H4 (cell line): ENCODE measurements around the gene PTPRD. TPM values are rescaled to one million over a fixed set of nuclear protein-coding genes. Genes with fewer than 3 reads are reported as not detected.

Source experiments
- DNase-seq: peaks from one replicate; pipeline ENCODE4 v3.0.0-alpha.2; 2015; ENCODE audit warnings: low spot score
- total RNA-seq: library from RNA; depleted of rRNA; stranded (reverse); fragments of >200 nt; shearing (Covaris generic); gene quantifications from 2 replicates; pipeline ENCODE4 v1.2.3, GENCODE V29; 2014

PTPRD gene
- total RNA-seq, 1 experiment from 2014 or later, result 3.8 TPM

DNA sequence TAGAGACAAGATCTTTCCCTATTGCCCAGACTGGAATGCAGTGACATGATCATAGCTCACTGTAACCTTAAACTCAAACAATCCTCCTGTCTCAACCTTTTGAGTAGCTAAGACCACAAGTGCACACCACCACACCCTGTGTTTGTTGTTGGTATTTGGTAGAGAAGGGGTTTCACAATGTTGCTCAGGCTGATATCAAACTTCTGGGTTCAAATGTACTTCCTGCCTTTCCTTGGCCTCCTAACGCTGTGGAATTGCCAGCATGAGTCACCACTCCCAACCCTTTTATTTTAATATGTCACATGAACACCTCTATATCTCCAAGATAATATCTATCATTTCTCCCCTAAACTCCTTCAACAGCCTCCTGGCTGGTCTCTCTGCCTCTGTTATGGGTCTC, 719.0 kb downstream of the PTPRD start:
- no peak for DNase-seq

DNA sequence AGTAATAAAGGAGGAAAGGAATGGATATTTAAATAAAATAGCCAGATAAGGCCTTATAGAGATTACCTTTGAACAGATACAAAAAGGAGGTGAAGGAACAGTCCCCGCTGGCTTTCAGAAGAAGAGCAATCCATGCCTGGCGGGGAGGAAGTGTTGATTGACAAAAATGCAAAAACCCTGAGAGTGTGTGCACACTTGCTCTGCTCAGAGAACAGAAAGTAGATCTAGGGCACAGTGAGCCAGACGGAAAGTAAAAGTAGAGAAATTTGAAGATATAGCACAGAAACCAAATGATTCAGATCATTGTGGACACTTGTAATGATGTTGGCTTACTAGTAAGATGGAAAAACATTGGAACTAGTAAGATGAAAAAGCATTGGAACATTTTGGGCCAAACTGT, 720.6 kb downstream of the PTPRD start:
- no peak for DNase-seq

DNA sequence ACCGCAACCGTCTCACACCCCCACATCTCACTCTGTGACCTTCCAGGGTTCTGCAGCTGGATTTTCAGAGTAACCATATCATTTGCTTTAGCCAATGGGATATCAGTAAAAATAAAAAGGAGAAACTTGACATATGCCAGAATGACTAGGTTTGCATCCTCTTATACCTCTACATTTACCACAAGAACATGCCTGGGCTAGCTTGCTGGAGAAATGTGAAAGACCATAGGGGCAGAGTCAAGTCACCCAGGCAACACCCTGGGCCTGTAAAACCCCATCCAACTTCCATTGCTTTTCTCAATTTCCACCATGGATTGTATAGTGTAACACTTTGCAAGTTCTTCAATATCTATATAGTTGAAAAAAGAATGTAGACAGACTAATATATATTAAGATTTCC, 731.1 kb downstream of the PTPRD start:
- no peak for DNase-seq

DNA sequence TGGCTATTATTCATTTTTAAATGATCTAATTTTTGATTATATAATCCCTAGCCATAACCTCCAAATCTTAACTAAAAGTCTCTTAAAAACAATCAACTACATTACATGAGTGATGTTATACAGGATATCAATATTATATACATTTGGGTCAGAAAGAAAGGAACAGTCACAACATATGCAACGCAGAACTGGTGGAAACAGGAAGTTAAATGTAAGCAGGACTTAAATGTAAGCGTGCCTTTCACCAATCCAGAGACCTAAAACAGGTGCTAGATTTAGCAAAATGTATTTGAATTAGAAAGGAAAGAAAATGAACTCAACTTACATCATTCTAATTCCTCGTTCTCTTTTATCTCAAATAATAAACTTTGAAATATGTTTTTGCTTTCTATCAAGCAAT, 738.5 kb downstream of the PTPRD start:
- no peak for DNase-seq

DNA sequence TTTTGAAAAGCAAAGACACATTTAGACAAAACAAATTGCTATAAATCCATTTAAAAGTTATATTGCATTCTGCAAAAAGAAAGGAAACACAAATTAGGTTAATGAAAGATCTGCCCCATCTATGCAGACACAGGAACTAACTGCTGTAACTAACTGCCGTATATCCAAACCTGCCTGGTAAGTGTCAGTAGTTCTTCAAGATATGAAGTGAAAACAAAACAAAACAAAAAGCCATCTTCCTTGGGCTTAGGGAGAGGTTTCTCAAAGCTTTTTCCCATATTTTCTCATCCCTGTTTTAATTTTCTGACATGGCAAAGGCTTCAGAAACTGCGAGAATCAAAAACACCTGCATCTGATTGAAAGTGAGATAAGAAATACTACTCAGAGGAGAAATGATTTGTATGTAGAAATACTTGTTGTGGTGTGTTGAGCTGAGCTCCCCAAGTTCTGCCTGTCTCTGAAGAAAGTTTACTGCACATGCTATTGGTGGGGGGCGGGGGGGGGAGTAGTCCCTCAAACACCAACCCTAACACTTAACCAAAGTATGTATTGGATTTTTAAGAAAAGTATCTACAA, 750.5 kb downstream of the PTPRD start:
- no peak for DNase-seq

DNA sequence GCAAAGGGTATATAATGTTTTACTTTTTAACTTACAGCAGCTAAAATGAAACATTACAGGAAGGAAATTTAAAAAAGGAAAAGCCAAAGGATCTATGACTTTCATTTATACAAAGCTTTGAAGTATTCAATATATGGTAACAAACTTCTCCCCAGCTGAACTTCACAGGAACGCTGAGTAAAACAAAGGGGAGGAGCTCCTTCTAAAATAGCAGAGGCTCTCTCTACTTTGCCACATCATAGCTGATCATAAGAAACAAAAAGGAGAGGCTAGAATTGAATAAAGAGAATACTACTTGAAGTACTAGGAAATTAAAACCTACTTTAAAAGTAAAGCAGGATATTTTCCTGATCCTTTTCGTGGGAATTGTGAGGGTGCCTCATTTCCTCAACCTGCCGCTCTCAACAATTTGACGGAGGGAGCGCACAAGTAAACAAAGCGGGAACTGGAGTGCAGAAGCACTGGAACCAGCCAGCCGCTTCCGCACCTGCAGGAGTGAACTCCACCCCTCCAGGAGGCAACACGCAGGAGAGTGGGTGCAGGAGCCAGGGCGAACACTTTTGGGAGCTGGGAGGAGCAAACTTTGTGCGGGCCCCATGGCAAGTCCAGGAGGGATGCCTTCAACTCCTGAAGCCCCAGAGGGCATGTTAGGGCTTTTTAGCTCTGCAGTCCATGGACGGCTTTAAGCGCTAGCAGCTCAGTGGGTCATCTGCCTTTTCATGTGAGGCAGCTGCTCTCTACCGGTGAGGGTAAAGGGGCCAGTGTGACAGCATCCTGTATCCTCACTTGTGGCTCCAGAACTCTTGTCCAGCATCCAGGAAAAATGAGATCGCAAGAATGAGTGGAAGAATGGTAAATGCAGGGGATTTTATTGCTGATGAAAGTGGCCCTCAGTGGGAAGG, 757.4 kb downstream of the PTPRD start:
- DNase-seq, result no peak

DNA sequence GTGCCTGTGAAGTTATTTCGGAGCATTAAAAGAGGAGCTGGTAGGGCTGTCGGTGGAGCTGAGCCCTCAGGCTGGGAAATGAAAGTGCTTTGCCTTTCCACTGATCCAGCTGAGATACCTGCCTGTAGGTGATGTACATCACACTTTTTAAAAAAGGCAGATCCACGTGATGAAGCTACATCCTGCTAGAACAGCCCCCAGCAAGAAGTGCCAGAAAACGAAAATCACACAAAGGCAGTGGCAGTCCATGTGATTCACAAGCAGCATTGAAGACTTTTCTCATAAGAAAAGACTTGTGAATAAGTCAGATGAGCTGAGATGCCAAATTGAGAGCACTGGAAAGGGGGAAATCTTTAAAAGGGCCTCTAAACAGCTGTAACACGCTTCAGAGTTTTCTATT, 765.1 kb downstream of the PTPRD start:
- no peak for DNase-seq

DNA sequence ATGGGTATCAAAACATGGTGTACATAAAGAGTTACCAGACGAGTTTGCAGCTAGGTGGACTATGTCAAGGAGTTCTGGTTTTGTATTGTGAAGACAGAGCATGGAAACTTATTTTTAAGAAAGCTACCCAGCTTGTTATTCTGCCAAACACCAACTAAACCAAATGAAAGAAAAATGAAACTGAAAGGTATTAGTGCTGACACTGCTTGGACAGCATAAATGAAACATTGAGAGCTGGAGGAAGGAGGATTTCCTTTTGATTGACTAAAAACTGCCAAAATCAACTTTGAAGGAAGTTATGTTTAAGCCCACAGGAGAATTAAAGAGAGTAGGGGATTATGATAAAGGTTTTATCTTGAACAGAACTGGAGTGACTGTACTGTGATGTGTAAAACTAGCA, 766.2 kb downstream of the PTPRD start:
- DNase-seq, result no peak

DNA sequence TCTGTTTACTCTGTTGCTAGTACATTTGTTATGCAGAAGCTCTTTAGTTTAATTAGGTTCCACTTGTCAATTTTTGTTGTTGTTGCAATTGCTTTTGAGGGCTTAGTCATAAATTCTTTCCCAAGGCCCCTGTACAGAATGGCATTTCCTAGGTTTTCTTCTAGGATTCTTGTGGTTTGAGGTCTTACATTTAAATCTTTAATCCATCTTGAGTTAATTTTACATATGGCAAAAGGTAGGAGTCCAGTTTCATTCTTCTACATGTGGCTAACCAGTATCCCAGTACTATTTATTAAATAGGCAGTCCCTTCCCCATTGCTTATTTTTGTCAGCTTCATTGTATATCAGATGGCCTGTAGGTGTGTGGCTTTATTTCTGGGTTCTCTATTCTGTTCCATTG, 792.4 kb downstream of the PTPRD start:
- DNase-seq, result peak; percentile 37

DNA sequence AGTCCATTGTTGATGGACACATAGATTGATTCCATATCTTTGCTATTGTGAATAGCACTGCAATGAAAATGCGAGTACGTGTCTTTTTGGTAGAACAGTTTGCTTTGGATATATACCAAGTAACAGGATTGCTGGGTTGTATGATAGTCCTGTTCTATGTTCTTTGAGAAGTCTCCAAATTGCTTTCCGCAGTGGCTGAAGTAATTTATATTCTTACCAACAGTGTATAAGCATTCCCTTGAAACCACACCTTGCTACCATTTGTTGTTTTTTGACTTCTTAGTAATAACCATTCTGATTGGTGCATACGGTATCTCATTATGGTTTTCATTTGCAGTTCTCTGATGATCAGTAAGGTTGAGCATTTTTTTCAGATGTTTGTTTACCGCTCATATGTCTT, 792.9 kb downstream of the PTPRD start:
- no peak for DNase-seq

DNA sequence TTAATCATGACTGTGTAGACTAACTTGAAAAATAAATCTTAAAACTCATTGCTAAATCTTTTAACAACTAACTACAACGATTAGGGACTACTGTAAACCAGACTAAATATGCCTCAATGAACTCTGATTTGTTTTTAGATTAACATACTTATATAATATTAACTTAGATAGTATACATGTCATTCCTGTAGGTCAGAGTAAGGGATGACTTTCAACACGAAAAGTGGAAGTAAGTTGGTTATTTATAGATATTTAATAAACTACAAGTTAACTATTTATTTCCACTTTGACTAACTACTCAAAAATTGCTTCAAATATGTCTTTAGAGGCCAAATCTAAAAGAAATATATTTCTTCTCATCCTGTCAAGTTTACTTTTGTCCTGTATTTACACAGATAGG, 795.6 kb downstream of the PTPRD start:
- no peak for DNase-seq

DNA sequence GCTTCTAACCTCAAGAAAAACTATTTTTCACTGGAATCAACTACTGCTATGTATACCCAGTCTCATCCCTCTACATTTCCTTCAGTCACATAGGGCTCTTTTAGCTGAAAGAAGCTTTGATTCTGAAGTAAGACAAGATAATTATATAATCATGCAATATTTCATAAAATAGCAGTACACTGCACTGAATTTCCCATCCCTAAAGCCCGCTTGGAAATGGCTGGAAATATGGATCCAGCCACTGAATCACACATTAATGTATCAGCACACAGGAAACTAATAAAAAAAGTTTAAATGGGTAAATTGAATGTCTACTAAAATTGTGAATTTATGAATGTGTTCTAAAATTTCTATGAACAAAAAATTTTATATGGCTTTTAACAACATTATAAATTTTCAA, 808.7 kb downstream of the PTPRD start:
- DNase-seq, result no peak

DNA sequence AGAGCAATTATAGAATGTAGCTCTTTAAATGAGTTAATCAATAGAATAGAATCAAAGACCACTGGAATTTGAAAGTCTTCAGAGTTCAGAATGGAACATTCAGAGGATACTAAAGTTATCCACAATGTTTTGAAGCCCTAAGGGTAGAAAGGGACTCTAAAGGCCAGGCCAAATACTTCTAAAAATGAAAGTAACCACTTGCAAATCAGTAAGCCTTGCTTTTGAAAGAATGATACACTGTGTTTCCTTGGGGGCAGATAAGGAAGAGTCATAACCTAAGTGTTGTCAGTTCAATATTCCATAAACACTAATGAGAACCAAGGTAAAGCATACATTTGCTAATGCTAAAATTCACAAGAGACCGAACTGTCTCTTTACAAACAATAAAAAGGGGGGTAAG, 813.5 kb downstream of the PTPRD start:
- no peak for DNase-seq

DNA sequence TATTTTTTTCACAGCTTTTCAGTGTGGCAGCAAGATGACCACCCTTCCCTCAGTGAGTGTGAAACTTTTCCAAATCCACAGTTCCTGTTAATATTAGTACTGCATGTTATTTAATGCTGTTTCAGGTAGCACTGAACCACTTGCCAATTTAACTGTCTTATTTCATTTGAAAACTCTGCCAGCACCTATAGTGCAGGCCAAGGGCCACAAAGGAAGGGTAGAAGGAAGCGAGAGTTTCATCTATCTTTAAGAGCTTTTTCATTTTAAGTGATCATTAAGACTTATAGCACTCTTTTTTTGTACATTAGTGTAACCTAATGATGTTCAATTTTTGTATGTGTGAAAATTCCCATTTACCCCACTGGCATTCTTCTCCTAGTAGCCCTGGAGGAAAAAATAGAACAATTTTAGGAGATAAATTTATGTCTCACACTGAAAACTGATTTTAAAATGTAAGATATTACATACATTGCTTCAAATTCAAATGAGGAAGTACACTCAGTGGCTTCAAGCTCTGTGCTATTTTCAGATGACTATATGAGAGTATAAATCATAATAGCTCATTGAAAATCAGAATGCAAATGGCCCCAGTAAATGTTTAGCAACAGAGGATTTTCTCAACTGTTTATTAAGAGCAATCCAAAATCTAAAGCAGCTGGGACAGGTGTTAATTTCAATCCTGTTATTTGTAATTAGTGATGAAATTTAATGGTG, 820.5 kb downstream of the PTPRD start:
- DNase-seq, result no peak

DNA sequence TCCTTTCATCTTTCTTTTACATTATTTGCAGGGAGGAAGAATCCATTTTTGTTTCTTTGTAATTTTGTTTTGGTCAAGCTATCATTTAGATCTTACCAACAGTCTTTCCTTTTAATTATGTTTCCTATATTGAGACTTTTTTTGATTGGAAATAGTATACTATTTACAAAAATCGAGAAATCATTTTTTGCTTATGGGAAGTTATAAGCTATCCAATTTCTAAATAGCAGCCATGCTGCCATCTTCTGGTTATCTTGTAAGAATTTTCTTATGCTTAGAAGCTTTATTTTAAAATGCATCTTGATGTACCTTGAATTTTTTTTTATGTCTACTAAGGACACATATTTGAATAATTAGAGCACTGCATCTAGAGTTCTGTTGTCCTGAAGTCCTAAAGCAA, 821.2 kb downstream of the PTPRD start:
- no peak for DNase-seq

DNA sequence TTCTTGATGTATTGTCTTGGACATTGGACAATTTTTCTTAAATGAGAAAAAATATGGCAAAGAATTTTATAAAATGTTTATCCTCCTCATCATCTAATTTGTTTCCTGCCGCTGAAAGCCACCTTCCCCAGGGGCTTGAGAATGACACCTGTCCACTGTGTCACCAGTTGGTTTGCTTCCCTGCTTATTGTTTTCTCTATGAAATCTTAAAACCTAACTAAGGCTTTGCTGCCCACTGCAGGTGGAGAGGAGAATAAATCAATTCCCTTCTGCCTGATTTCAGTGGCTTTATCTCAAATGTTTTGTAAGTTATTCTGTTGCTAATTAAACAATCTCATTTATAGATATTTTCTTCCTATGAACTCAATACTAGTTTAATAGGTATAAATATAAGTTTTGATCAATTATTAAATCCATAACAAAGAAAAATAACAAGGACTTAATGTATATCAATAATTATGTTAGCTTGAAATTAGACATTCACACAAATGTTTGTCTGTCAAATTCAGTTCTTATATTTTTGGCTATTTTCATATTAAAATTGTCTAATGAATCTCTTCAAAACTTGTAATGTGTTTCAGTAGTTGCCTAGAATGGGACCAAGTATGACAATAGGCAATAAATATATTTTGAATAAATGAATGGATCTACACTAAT, 822.5 kb downstream of the PTPRD start:
- DNase-seq, result peak; percentile 17

DNA sequence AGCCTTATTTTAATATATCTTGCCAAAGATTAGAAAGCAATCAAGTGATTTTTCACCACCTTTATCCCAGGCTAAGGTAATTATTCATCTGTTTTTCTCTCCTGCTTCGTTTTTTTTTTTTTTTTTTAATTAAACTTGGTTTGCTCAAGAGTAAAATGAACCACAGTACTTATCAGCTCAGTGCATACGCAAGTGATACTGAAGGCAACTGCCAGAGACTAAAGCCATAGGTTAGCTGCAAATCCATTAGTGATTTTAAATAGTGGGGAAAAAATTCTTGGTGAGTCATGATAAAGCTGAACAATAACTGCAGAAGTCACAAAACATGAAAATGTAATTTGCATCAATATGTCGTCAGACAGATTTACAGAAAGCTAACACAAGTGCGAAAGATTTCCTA, 829.1 kb downstream of the PTPRD start:
- DNase-seq, result no peak

DNA sequence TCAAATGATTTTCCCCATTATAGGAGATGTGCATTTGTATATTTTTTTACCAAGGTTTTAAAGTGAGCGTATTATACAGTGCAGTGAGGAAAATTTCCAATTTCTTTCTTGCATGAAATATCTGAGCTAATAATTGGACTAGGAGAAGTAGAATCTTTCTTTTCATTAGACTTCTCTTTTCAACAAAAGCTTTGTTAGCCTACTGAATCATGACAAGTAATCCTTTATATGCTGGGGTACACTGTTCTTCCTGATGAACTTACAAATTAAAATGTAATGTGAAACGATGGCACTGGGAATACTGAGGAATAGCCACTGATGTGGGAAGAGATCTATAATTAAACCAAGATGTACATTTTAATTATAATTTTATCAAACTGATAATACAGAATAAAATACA, 829.6 kb downstream of the PTPRD start:
- DNase-seq, result no peak

DNA sequence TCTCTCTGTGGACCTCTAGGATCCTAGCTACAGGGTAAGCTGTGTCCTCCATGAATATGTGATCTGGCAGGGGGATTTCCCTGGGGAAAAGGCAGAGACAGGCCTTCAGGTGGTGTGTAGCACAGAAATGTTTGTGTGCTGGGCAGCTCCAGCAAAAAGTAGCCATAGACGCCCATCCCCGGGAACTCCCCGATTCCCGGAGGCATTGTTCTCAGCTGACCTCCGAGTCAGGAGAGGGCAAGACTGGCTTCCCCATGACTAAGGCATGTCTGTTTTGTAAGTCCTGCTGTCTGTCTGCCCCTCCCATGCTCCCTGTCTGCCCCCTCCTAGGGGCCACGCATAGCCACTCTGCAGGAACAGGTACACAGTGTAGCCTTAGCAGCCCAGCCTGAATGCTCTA, 834.5 kb downstream of the PTPRD start:
- DNase-seq, result no peak

DNA sequence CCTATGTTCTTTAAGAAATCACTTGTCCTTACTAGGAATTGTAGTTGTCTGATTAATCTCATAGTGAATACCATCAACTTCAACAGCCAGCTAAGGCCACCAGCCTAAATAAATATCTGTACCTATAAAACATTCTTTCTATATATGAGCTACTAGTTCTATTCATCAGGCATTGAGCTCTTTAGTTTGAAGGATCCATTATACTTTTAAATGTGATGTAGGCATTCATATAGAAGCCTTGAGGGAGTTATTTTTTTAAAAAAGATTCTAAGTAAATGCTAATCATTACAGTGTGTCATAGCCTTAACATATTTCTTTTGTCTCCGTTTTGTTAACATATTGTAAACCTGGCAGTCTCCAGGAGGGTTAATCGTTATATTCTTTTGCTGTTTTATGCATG, 838.3 kb downstream of the PTPRD start:
- DNase-seq, result no peak

DNA sequence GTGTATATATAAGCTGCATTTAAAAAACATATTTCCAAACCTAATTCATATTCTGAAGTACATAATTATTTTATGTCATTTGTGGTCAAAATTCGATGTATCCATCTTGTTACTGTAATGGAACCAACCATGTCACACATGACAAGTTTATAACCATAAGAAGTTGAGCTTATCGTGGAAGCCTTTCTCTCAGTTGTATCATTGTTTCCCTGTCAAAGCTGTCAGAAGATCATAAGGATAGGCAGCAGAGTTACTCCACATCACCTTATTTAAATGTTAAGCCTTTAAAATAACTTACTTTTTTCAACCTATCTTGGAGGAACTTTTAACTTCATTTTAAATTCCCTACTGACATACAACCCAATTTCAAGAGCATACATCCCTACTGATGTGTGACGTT, 841.5 kb downstream of the PTPRD start:
- no peak for DNase-seq

DNA sequence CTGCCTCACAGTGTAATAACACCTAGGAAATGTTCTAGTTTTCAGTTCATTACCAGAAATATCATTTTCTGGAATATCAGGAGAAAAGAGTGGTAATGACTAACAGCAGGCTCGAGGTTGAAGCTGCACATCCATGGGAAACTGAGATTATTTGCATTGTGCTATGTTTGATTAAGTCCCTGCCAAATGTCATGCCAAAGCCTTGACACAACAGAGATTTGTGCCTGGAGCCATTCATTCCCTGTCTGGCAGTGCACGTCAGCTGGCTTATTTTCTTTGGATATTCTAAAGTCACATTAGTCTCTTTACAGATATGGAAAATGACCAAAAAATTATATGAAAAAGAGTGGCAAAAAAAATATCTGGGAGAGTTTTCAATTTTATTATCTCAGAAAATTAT, 848.0 kb downstream of the PTPRD start:
- no peak for DNase-seq

DNA sequence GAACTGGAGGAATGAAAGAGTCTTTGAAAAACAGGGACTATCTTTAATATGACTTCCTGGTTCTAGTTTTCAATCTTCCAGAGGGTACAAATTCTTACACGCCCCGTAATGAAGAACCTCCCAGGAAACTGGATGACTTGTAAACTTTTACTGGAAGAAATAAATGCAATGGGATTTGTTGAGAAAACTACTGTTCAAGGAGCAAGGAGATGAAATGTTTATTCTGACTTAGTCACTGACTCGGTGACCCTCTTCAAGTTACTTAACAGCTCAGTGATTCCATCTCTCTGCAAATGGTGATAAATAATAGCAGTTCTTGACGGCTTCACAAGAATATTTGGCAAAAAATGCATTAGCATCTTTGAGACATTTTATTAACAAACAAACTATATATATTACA, 858.6 kb downstream of the PTPRD start:
- DNase-seq, result peak; percentile 10
